ENCODE data around the gene ARID3C.

The ARID3C gene

GRCh38 chr9:34603610-34604231 lies 25.1 kb downstream of the ARID3C start:
- peak in 51 of 56 donors; percentile 17 to 93 (median 68) for DNase-seq

- DNase-seq, result no peak
Measured at GRCh38 chr9:34601937-34602573, 26.8 kb downstream of the ARID3C start.

- no peak for DNase-seq
Measured at GRCh38 chr9:34600908-34601307, 28.0 kb downstream of the ARID3C start.

GRCh38 chr9:34599546-34599945 lies 29.3 kb downstream of the ARID3C start:
- DNase-seq, result no peak

- peak in 4 of 56 donors; percentile 13 to 27 (median 20) for DNase-seq
Measured at GRCh38 chr9:34594177-34594576, 34.7 kb downstream of the ARID3C start.

- peak in 43 of 56 donors; percentile 19 to 80 (median 46) for DNase-seq
Measured at GRCh38 chr9:34592895-34593601, 35.8 kb downstream of the ARID3C start.

GRCh38 chr9:34591917-34592866 lies 36.7 kb downstream of the ARID3C start:
- no peak for DNase-seq

- DNase-seq, result peak in 53 of 56 donors; percentile 29 to 91 (median 73)
Measured at GRCh38 chr9:34591248-34591916, 37.5 kb downstream of the ARID3C start.

GRCh38 chr9:34590381-34591247 lies 38.3 kb downstream of the ARID3C start:
- DNase-seq, result peak in 10 of 56 donors; percentile 7 to 62 (median 50)

GRCh38 chr9:34589636-34590380 lies 39.1 kb downstream of the ARID3C start, which contains the start of gene CNTFR:
Gene CNTFR, minus strand, starts transcription at chr9:34589724. Its CDS starts 20,743 bp downstream, at chr9:34568981.
- peak in 52 of 56 donors; percentile 24 to 87 (median 66) for DNase-seq

GRCh38 chr9:34588671-34589635 lies 39.9 kb downstream of the ARID3C start:
- DNase-seq, result peak in 14 of 56 donors; percentile 16 to 62 (median 34)

GRCh38 chr9:34587271-34587670 lies 41.6 kb downstream of the ARID3C start:
- no peak for DNase-seq

- DNase-seq, result no peak
Measured at GRCh38 chr9:34585946-34586669, 42.8 kb downstream of the ARID3C start.

- no peak for DNase-seq
Measured at GRCh38 chr9:34584970-34585369, 43.9 kb downstream of the ARID3C start.

GRCh38 chr9:34582787-34583186 lies 46.1 kb downstream of the ARID3C start:
- no peak for DNase-seq

- no peak for DNase-seq
Measured at GRCh38 chr9:34581318-34581717, 47.5 kb downstream of the ARID3C start.

GRCh38 chr9:34580358-34580757 lies 48.5 kb downstream of the ARID3C start:
- peak in 16 of 56 donors; percentile 12 to 52 (median 26) for DNase-seq

All from nucleus accumbens (tissue), 56 donors.